Activated CD8-positive, alpha-beta memory T cell treated with anti-CD3 and anti-CD28 coated beads for 36 hours (primary cell): ENCODE data around the gene DDN. TPM values are rescaled to one million over a fixed set of nuclear protein-coding genes. Genes with fewer than 3 reads are reported as not detected.

ENCODE experiments used
- total RNA-seq, 2 experiments: library from RNA; stranded (reverse); gene quantifications; one replicate each; pipeline ENCODE4 v1.2.3, GENCODE V29; 2021

The DDN gene
- total RNA-seq, 2 experiments from 2014 or later, result 1.2 TPM

Other genes starting within 250 kb of the DDN start
- under 1 TPM; 0.13 to 0.25 TPM for gene ADCY6, start 210.3 kb downstream of the DDN start, total RNA-seq
- gene CACNB3, start 180.9 kb downstream of the DDN start, total RNA-seq, result 1 to 10 TPM; 6.1 to 8.3 TPM
- 100 to 1,000 TPM; 131 to 132 TPM for gene DDX23, start 147.2 kb downstream of the DDN start, total RNA-seq
- gene RND1, start 133.5 kb downstream of the DDN start, total RNA-seq, result 1 to 10 TPM; 2.3 to 2.9 TPM
- 100 to 1,000 TPM; 131 TPM for gene FKBP11, start 73.9 kb downstream of the DDN start, total RNA-seq
- gene ARF3, start 41.9 kb downstream of the DDN start, total RNA-seq, result 10 to 100 TPM; 93.7 to 97.1 TPM
- under 1 TPM; 0.34 to 0.40 TPM for gene WNT10B, start 27.6 kb downstream of the DDN start, total RNA-seq
- gene WNT1, start 21.1 kb downstream of the DDN start, total RNA-seq, result not detected
- 10 to 100 TPM; 69.4 to 70.0 TPM for gene PRKAG1, start 19.4 kb upstream of the DDN start, total RNA-seq
- gene KMT2D, start 61.4 kb upstream of the DDN start, total RNA-seq, result 10 to 100 TPM; 67.6 to 69.5 TPM
- 10 to 100 TPM; 10.8 to 12.9 TPM for gene RHEBL1, start 70.6 kb upstream of the DDN start, total RNA-seq
- not detected for gene DHH, start 95.4 kb upstream of the DDN start, total RNA-seq
- gene LMBR1L, start 111.5 kb upstream of the DDN start, total RNA-seq, result 10 to 100 TPM; 32.5 to 34.9 TPM
- 1,000 to 10,000 TPM; 2,411 to 2,430 TPM for gene TUBA1B, start 132.0 kb upstream of the DDN start, total RNA-seq
- 10 to 100 TPM; 58.9 to 61.1 TPM for gene TUBA1A, start 189.7 kb upstream of the DDN start, total RNA-seq